GM19452 (cell line): ENCODE data around the gene P3H3.
A peak's percentile ranks its signal among the peaks of the same experiment; 100 is the strongest.

ENCODE experiments used
- ATAC-seq: cut with Tn5 transposase; IDR thresholded peaks from one replicate; pipeline ENCODE4 v1.9.1; 2021; ENCODE audit not compliant: unreplicated experiment

The P3H3 gene

DNA sequence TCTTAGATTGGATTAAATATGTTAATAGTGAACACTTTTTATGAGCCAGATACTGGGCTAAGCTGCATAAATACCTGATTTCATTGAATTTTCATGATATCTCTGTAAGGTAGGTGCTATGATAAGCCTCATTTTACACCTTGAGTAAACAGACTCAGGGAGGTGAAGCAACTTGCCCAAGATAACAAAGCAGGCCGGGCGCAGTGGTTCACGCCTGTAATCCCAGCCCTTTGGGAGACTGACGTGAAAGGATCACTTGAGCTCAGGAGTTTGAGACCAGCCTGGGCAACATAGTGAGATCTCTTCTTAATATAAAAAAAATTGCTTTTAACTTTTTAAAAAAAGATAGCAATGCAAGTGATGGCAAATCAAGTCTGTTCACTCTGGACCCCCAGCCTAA is 13.9 kb downstream of the P3H3 start:
- no peak for ATAC-seq

DNA sequence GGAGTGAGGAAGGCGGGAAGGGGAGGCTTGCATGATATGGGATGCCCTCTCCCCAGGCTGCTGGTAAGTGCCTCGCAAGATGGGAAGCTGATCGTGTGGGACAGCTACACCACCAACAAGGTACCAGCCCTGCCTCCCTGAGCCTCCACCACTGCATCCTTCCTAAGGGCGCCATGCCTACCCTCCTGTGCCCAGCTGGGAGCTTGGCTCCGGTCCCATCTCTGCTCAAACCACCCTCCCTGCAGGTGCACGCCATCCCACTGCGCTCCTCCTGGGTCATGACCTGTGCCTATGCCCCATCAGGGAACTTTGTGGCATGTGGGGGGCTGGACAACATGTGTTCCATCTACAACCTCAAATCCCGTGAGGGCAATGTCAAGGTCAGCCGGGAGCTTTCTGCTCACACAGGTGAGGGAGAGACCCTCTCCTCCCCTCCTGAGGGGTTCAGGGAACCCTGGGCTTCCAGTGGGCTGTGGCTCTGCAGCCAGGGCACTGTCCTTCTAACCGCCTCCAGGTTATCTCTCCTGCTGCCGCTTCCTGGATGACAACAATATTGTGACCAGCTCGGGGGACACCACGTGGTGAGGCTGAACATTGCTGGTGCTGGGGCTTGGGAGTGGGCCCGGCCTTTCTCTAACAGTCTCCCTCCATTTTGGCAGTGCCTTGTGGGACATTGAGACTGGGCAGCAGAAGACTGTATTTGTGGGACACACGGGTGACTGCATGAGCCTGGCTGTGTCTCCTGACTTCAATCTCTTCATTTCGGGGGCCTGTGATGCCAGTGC is 15.1 kb downstream of the P3H3 start:
- ATAC-seq = no peak

DNA sequence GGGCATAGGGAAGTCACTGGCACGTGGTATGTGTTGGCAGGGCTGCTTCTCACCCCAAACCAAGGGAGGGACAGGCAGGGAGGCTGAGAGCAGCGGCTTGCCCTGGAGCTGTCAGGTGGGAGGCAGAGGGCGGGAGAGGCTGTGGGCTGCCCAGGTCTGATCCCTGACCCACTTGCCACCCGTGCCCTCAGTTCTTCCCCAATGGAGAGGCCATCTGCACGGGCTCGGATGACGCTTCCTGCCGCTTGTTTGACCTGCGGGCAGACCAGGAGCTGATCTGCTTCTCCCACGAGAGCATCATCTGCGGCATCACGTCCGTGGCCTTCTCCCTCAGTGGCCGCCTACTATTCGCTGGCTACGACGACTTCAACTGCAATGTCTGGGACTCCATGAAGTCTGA is 17.2 kb downstream of the P3H3 start:
- ATAC-seq = no peak

DNA sequence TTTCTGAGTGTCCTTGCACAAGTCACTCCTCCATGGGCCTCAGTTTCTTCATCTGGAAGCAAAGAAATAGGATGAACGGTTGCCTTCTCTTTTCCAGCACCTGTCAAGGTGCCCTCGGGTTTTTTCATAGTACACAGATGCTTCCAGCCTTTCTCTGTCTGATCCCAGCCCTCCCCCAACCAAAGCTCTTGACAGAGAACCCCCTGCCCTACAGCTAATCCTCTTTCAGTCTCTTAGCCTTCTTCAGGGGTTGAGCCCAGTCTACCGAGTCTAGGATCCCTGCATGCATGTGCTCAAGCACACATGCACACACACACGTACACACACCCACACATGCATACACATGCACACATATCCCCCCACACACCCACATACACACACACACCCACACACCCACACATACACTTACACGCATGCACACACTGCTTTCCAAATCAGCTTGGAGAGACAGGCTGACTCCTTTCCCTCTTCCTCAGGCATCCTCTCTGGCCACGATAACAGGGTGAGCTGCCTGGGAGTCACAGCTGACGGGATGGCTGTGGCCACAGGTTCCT is 18.2 kb downstream of the P3H3 start:
- ATAC-seq = no peak

DNA sequence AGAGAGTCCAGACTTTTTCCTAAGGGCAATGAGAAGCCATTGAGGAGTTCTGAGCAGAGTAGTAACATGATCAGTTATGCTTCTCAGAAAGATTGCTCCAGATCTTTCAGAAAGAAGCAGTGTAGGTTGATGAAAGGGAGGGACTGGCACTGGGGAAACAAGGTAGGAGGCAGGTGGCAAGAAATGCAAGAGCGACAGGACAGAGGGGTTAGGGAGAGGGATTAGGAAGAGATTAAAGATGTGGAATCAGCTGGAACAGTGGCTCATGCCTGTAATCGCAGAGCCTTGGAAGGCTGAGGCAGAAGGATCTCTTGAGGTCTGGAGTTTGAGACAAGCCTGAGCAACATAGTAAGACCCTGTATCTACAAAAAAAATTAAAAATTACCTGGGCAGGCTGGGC is 19.5 kb downstream of the P3H3 start:
- ATAC-seq = no peak

DNA sequence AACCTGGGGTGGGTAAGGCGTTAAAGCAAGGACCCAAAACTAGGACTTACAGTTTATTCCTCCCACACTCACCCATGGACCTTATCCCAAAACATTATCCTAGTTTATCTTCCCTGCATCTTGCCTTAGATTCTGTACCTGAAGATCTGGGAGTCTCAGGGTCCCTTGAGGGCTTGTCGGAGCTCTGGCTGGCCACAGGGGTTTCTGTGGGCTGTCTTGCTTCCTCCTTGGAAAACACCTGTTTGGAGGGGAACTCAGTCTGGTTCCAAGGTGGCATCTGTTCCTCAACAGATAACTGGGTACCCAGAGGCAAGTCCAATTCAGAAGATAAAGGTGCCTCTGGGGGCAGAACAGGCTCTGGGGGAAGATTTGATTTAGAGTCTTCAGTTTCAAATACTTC is 21.2 kb downstream of the P3H3 start:
- ATAC-seq = no peak

DNA sequence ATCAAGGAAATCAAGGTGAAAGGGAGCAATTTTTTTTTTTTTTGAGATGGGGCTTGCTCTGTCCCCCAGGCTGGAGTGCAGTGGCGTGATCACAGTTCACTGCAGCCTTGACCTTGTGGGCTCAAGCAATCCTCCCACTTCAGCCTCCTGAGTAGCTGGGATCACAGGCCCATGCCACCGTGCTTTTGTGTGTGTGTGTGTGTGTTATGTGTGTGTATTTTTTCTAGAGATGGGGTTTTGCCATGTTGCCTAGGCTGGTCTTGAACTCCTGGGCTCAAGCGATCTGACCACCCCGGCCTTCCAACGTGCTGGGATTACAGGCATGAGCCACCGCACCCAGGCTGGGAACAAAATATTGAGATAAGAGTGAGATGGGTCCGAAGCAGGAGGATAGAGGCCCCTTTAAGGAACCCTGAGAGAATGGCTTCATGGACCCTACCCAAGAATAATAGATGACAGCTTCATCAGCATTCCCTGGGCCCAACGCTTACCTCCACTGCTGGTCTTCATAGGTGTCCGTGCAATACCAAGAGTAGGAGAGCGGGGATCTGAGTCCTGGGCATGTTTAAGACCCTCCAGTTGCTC is 21.9 kb downstream of the P3H3 start:
- ATAC-seq = no peak

DNA sequence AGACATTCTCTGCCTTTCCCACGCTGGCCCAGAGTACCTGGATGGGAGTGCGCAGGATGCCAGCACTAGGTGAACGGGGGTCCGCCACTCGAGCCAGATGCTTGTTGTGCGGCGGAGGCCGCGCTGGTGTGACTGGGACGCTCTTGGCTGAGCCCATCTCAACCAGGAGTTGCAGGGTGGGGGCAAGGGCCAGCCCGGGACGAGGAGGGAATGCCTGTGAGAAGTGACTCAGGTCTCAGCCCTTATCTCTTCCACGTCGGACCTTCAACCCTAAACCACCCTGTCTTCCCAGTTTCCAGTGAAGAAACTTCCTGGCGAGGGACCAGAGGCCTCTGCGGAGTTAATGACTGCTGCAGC is 22.6 kb downstream of the P3H3 start:
- ATAC-seq = no peak

DNA sequence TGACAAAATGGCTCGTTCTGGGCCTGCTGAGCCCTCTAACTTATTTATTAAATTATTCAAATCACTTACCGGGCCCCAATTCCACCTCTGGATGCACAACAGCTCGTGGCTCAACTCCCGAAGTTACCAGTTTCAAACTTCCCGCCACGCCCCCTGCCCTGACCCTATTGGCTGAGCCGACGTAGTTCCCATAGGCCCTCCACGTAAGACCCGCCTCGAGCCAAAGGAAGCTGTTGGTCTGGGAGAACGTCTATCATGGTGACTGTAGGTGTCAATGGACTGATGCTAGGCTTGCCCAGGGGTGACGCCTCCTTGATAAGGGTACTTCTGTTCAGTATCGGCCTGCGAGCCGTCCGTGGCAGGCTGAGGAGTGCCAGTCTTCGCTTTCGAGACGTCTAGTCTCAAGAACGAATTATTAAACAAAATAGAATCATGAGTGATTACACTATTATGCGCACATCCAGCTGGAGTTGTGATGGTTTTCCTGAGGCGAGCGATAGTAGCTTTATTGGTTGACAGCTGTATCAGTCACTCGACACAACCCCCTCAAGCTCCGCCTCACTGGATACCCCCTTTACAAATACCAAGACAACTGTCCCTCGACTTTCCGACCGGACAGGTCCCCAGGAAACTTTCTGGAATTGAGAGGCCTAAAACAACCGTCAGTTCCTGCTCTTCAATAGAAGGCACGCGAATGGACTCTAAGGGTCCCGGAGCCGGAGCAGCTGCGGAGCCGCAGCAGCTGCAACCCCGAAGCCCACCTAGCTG is 23.1 kb downstream of the P3H3 start, which contains the start of gene CDCA3:
Gene CDCA3, minus strand, starts transcription at position 134 of the 768 bp plus-strand sequence. CDS start 334 bp downstream, outside the sequence.
- peak; percentile 59 for ATAC-seq

DNA sequence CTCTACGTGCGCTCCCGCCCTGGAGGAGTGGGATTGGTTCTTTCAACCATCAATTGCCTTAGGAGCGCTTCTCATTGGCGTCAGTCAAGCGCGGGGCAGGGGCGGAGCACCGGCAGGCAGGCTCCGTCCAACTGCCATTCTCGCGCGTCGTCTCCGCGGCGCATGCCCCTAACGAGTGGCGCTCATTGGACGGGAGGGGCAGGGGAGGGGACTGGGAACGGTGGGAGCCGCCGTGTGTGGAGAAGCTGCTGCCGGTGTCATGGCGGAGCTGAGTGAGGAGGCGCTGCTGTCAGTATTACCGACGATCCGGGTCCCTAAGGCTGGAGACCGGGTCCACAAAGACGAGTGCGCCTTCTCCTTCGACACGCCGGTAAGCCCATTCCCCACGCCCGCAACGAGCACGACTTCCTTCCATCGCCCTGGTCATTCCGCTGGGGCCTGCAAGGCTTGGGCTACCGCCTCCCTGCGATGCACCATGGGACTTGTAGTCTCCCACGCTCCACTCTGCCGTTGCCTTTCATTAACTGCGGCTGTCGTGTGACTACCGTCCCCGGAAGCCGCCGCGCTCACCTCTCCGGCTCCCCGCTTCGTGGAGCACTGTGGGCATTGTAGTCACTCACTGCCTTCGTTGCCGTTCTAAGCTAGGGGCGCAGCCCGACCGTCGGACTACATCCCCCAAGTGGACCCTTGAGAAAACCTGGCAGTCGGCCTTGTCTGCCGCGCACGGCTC is 23.9 kb downstream of the P3H3 start, which contains the start of gene USP5:
Gene USP5, plus strand, starts transcription at position 230 of the 730 bp plus-strand sequence. Its CDS starts 30 bp downstream, at position 260.
- peak; percentile 68 for ATAC-seq

DNA sequence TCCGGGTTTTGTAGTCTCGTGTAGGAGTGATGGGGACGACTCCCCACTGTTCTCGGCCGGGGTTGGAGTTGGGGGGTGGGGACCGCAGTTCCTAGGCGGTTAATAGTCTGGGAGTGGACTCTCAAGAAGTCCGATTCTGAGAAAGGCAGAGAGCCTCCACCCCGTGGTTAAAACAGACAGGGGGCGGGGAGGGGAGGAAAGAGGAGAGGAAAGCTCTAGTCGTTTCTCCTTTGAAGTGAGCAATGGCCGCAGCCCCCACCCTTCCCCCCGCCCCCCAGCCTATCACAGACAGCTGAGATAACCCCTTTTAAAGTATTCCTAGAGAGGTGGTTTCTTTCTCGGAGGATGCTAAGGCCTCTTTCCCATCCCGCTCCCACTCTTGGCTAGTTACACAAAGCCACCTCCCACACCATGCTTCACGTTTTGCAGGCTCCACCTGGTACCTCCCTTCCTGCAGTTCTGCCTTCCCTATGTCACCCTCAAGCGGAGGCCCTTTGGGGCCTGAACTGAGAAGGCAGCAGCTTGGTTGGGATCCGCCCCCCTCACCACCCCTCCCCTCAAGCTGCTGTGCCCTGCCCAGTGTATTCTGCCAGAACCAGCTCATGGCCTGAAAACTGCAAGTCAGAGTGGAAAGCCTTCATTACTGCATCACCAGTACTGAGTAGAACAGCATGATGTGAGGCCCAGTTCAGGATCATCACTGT is 24.6 kb downstream of the P3H3 start:
- no peak for ATAC-seq

DNA sequence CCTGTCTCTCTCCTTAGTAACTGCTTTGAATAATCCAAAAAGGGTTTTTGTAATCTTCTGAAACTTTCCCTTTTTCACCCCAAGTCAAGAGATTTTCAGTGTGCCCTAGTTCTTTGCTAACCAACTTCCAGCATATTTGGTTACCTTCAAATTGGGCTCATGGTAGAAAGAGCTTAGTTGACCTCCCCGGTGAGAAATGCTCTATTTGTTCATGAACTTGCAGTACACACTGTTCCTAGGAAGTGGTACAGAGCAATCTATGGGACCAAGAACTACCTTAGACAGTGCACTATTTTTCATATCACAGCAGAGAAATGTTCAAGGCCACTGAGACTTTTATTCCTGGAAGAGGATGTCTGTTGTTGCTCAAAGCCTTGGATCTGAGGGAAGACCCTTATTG is 25.4 kb downstream of the P3H3 start:
- ATAC-seq = no peak

DNA sequence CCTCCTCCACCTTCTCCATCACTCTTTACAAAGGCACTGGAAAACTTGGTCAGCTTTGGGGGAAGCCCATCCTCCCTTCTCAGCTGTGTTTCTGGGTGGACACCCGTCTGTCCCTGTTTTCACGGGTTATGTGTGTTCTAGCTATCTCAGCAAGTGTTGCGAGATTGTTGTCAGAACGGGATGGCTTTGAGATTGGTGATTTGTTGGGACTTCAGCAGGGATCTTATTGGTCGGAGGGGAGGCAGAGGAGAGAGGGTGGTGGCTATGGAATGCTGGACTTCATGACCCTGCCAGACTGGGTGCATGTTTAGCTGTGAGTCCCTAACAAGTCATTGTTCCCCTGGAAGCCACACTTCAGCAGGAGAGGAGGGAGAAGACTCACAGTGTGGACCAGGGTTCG is 25.8 kb downstream of the P3H3 start:
- no peak for ATAC-seq

DNA sequence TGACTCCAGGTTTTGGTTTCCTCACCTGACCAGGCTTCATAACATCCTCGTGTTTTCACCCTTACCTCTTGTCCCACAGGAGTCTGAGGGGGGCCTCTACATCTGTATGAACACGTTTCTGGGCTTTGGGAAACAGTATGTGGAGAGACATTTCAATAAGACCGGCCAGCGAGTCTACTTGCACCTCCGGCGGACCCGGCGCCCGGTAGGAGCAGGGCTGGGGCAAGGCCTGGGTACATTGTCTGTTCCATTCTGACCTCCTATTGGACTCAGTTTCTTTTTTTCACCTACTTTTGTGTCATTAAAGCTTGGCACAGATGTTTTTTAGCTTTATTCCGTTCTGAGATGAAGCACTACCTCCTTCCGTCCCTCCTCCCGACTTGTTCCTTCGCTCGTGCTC is 27.1 kb downstream of the P3H3 start:
- ATAC-seq = no peak

DNA sequence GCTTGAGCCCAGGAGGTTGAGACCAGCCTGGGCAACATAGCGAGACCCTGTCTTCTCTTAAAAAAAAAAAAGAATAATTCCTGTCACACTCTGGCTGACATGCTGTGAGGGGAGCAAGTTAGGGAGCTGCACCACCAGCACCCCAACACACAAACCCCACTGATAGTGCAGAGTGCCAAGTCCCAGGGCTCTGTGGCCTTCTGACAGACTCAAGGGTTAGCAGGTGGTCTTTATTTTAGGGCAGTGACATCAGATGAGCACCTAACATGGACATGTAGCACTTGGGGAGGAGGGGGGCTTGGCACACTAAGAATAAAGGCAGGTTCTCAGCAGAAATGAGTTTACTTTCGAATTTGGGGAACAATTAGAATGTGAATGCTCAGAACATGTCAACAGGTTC is 30.6 kb downstream of the P3H3 start:
- ATAC-seq = no peak

DNA sequence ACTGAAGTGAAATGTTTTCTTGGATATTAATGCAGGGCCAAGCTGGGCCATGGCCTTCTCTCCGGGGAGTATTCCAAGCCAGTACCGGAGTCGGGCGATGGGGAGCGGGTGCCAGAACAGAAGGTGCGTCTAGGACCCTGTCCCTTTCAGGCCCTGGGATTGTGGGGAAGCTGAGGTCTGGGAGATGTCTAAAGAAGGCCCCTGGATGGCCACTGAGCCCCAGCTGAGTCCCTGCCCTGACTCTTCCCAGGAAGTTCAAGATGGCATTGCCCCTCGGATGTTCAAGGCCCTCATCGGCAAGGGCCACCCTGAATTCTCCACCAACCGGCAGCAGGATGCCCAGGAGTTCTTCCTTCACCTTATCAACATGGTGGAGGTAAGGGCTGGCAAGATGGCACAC is 31.9 kb downstream of the P3H3 start:
- ATAC-seq = no peak

DNA sequence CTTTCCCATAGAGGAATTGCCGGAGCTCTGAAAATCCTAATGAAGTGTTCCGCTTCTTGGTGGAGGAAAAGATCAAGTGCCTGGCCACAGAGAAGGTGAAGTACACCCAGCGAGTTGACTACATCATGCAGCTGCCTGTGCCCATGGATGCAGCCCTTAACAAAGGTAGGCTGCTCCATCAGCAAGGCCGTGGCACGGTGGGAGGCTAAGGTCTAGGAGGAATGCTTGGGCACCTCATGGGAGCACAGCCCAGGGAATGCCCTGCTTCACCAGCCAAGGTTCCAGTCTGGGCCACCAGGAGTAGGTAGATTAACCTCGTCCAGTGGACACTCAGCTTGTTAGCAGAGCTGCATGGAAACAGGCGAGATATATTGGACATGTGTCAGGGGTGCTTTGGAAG is 32.7 kb downstream of the P3H3 start:
- no peak for ATAC-seq

DNA sequence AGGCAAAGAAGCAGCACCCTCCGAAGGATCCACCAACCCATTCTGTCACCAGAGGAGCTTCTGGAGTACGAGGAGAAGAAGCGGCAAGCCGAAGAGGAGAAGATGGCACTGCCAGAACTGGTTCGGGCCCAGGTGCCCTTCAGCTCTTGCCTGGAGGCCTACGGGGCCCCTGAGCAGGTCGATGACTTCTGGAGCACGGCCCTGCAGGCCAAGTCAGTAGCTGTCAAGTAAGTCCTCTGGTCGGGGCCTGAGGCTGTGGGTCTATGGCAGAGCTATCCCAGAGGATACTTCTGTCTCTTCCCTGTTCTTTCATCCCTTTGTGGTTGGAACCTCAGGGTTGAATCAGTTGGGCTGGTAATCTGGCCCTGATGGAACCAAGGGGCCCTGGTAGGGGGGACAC is 33.2 kb downstream of the P3H3 start:
- no peak for ATAC-seq

DNA sequence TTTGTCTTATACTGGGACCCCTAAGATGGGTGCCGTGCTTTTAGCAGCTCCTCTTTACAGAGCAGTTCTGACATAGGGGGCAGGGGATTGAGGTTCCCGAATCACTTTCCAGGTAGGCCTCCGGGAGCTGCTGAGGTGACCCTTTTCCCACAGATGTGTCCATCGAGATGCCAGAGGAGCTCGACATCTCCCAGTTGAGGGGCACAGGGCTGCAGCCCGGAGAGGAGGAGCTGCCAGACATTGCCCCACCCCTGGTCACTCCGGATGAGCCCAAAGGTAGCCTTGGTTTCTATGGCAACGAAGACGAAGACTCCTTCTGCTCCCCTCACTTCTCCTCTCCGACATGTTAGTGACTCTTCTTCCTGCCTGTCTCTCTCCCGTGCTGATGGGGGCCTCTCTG is 34.8 kb downstream of the P3H3 start:
- no peak for ATAC-seq

DNA sequence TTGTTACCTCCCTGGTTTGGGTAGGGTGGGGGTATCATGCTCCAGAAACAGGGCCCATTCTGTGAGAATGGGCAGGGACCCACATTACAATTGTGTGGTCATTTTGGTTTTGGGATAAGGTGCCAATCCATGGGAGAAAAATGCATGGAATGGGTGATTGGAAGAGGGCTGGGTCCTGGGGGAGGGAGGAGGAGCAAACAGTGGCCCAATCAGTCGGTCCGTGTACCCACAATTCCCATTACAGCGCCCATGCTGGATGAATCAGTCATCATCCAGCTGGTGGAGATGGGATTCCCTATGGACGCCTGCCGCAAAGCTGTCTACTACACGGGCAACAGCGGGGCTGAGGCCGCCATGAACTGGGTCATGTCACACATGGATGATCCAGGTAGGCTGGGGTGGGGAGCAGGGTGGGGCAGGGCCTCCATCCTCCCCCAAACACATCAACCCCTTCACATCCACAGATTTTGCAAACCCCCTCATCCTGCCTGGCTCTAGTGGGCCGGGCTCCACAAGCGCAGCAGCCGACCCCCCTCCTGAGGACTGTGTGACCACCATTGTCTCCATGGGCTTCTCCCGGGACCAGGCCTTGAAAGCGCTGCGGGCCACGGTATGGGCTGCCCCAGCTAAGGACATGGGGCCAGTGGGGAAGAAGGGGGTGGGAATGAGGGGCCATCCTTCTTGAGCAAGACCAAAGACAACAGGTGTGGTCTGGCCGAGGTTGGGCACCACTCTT is 35.5 kb downstream of the P3H3 start:
- ATAC-seq = no peak
